GM18867 (cell line): ENCODE results near the gene PLEKHM2.

Experiments
- ATAC-seq: cut with Tn5 transposase; IDR thresholded peaks from one replicate; pipeline ENCODE4 v1.9.1; 2021; ENCODE audit warnings: mild to moderate bottlenecking, moderate library complexity; ENCODE audit not compliant: unreplicated experiment

The PLEKHM2 gene

GRCh38 chr1:15757016-15757543, 73.0 kb downstream of the PLEKHM2 start:
- no peak for ATAC-seq

DNA sequence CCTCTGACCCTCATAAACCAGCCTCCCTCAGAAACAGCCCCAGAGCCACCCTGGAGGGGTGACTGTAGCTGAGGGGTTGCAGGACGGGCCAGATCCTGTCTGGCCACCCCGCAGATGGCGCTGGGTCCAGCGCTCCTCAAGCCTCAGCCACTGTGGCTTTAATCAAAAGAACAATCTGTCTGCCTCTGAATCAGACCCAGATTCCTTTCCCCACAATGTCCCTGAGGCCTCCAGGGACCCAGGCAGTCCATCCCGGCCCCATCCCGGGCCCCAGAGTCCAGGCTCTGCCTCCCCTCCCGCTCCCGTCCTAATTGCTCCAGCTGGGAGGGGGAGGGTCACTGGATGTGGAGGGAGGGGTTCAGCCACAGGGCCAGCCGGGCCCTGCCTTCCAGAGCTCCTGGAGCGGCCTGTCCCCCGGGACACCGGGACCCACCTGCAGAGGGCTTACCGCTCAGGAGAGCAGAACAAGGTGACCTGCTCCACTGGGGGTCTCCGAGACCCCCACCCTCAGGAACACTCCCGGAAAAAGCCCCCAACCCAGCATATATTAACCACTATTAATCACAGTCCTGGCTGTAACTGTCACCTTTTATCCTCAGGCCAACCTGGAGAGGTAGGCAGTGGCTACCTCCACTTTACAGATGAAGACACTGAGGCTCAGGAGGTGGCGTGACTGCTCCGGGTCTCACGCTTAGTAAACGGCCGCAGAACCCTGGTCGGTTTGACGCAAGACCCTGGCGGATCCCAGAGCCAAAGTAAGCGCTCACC, 73.6 kb downstream of the PLEKHM2 start:
- no peak for ATAC-seq

- no peak for ATAC-seq
These were observed 74.3 kb downstream of the PLEKHM2 start, which contains the start of gene FBLIM1 for GRCh38 chr1:15758343-15758931. Gene FBLIM1, plus strand, starts transcription at chr1:15758795. Its CDS starts 6,189 bp downstream, at chr1:15764984.

DNA sequence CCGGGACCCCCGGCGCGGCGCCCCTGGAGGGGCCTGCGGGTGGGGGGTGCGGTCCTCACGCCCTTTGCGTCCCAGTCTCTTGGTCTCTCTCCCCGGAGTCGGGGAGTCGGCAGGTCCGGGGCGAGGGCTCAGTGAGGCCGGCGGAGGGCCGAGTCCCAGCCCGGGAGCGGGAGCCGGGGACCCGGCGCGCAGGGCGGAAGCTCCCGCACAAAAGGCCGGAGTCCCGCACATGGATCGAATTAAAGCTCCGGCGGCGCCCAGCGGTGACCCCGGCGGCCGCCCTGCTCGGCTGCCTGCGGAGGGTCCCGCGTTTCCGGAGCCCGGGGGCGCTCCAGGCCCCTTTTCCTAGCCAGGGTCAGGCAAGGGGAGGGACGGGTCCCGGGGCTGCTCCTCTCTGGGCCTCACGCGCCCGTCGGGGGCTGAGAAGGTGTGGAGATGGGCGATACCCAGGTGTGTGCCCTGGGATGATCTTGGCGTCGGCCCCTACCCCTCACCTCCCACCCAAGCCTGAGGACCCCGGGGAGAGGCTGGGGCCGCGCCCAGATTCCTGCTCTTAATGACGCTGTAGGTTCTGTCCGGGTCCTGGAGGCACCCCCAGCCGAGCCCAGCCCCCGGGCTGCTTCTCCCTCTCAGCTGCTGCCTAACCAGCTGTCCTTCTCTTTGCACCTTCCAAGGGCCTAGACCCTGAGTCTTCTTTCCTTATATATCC, 75.0 kb downstream of the PLEKHM2 start:
- ATAC-seq: no peak

GRCh38 chr1:15760520-15761211, 76.5 kb downstream of the PLEKHM2 start:
- ATAC-seq: no peak

- ATAC-seq: no peak
These were observed 77.4 kb downstream of the PLEKHM2 start for GRCh38 chr1:15761366-15762128.

GRCh38 chr1:15762546-15762945, 78.4 kb downstream of the PLEKHM2 start:
- no peak for ATAC-seq

DNA sequence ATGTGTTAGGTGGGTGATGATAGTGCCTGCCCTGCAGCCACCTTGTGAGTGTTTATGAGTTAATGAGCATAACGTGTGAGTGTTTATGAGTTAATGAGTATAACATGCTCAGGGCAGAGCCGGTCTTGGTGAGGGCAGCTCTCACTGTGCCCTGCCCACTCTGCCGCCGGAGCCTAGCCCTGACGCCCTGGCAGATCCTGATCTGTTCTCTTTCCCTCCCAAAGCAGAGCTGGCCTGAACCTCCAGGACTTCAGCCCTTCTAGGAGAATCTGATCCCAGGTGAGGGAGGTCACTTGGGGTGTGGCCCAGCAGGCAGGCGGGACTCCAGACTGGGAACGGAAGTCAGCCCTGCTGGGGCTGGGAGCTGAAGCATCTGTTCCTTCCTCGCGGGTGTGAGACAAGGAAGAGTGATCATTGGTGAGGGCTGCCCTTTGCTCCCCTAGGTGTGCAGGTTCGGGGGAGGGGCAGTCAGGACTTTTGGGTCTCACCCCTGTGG, 80.2 kb downstream of the PLEKHM2 start:
- ATAC-seq: no peak

DNA sequence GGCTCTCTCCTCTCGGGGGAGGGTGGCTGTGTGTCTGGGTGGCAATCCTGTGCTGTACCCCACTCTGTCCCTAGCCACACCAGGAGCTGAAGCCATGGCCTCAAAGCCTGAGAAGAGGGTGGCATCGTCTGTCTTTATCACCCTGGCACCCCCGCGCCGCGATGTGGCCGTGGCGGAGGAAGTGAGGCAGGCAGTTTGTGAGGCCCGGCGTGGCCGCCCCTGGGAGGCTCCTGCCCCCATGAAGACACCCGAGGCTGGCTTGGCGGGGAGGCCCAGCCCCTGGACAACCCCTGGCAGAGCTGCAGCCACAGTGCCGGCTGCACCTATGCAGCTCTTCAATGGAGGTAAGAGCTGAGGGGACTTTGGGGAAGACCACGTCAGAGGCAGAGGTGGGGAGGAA, 80.8 kb downstream of the PLEKHM2 start:
- ATAC-seq: no peak

- ATAC-seq: no peak
These were observed 81.5 kb downstream of the PLEKHM2 start for GRCh38 chr1:15765495-15766194.

- ATAC-seq: no peak
These were observed 83.8 kb downstream of the PLEKHM2 start for GRCh38 chr1:15767941-15768340.

- no peak for ATAC-seq
These were observed 84.3 kb downstream of the PLEKHM2 start for GRCh38 chr1:15768388-15768787.

DNA sequence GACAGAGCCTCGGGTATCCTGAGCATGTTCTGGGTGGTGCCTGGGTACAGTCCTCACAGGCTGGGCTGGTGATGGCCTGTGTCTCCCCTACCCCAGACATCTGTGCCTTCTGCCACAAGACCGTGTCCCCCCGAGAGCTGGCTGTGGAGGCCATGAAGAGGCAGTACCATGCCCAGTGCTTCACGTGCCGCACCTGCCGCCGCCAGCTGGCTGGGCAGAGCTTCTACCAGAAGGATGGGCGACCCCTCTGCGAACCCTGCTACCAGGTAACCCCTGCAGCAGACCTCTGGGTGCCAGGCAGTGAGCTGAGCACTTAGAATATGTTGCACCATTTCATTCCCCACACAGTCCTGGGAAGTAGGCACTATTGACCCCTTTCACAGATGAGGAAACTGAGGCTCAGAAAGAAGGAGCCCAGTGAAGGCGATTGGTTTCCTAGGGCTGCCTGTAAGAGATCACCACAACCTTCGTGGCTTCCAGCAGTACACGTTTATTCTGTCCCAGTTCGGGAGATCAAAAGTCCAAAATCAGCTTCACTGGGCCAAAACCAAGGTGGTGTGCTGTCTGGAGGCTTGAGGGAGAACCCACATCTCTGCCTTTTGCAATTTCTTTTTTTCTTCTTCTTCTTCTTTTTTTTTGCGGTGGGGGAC, 86.3 kb downstream of the PLEKHM2 start:
- ATAC-seq: no peak

GRCh38 chr1:15771836-15772515, 87.9 kb downstream of the PLEKHM2 start:
- ATAC-seq: no peak

- ATAC-seq: no peak
These were observed 91.6 kb downstream of the PLEKHM2 start for GRCh38 chr1:15775706-15776105.

DNA sequence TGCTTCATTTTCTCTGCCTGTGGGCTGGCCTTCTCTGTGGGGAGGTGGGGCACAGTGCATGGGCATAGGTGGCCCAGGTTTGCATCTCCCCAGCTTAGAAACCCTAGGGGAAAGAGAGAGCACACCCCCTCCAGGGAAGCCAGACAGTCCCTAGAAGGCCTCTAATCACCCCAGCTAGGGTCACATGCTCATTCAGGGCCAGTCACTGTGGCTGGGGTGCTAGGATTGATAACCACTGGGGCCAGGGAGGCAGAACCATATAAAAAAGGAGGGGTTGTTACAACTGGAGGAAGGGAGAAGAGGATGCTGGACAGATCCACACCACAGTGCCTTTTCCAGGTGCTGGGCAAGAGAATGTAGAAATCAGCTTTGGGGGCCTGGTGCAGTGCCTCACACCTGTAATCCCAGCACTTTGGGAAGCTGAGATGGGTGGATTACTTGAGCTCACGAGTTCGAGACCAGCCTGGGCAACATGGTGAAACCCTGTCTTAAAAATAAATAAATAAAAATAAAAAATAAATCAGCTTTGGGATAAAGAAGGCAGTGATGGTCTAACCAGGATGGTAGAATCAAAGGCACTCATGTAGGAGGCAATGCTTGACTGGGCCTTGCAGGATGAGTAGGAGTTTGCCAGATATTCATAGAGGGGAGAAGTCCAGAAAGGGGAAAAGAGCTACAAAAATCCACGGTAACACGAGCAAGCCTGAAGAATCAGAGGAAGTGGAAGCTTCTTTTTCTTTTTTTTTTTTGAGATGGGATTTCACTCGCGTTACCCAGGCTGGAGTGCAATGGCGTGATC, 94.0 kb downstream of the PLEKHM2 start:
- no peak for ATAC-seq
